Activated CD4-positive, alpha-beta T cell treated with anti-CD3 and anti-CD28 coated beads, Interleukin-2, Interleukin-4, amounts not matched to agents 100 ng/mL and 50 ng/mL, durations not matched to agents 16 hours and 8 hours (primary cell): ENCODE data around the gene CA11.
"Not testable (repeated sequence)": the region's sequence is repeated elsewhere in the genome, so short reads cannot be mapped to it uniquely, and the experiment has no call there.

Experiments used
- DNase-seq: peaks from one replicate; pipeline ENCODE4 v3.0.0-alpha.2; 2020; ENCODE audit warnings: low spot score

The CA11 gene

DNA sequence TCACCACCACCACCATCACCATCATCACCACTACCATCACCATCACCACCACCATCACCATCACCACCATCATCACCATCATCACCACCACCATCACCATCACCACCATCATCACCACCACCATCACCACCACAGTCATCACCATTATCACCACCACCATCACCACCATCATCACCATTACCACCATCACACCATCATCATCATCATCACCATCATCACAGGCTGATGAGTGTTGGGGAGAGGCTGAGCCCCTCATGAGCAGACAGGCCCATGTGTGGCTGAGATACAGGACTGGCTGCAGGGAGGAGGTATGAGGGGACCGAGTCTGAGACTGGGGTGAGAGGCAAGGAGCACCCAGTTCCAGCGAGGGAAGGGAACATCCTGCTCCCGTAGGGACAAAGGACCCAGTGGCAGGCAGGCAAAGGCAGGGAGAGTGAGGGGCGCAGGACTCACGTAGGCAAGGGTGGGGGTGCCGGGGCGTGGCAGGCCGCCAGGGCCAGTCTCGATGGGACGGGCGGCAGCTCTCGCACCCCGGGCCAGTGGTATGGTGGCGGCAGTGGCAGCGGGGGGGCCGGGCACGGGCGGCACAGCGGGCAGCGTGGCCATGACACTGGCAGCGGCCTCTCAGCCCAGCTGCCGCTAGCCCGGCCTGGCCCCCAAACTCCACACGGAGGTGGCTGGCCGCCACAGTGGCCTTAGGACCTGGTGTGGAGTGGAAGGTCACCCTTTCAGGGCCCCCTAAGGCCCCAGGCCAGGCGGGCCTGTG is 24.1 kb upstream of the CA11 start:
- DNase-seq = no peak

DNA sequence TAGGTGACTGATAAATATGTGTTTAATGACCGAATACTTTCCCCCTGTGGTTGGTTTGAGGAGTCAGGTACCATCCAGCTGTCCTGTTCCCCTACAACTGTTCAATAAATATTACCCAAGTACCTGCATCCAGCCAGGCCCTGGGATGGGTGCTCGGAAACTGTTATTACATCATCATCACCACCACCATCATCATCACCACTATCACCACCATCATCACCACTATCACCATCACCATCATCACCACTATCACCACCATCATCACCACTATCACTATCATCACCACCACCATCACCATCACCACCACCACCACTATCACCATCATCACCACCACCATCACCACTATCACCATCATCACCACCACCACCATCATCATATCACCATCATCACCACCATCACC is 22.8 kb upstream of the CA11 start:
- no peak for DNase-seq

DNA sequence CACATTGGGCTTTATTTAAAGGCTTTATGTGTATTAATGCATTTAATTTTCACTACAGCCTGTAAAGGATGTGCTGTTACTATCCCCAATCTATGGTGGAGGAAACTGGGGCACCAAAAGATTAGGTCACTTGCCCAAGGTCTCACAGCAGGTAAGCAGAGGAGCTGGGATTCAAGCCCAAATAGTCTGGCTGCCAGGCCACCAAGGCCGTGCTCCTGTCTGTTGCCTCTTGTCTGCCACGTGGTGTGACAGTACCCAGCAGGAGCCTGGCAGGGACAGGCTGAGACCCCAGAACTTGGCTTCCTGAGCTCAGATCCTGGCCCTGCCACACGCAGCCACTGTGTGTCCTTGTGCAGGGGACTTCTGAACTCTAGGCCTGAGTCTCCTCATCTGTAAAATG is 22.3 kb upstream of the CA11 start:
- no peak for DNase-seq

DNA sequence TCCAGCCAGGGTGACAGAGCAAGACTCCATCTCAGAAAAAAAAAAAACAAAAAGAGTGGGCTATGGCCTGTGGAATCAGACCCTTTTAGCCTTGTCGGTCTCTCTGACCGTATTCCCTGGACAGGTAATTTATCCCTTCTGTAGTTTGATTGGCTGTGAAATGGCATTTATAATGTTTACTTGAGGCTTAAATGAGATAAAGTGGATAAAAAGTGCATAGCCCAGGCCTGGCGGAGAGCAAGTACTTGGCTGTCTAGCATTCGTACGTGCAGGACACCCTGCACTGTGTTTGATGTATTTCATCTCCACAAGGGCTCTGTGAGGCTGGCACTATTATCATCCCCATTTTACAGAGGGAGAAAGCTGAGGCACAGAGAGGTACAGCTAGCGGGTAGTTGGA is 19.8 kb upstream of the CA11 start:
- DNase-seq = no peak

DNA sequence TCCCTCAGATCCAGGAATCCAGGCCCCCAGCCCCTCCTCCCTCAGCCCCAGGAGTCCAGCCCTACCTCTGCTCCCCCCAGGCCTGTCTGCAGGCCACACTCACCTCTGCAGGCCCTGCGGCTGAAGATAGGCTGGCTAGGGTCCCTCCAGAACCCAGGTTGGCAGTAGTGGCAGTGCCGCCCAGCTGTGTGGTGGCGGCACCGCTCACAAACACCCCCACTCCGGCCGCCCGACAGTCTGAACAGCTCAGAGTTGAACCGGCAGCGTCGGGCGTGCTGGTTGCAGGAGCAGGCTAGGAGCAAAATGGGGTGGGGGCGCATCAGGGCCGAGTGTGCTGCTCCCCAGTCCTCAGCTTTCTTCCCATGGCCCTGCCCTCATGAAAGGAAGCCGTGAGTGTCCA is 18.5 kb upstream of the CA11 start:
- DNase-seq = no peak

DNA sequence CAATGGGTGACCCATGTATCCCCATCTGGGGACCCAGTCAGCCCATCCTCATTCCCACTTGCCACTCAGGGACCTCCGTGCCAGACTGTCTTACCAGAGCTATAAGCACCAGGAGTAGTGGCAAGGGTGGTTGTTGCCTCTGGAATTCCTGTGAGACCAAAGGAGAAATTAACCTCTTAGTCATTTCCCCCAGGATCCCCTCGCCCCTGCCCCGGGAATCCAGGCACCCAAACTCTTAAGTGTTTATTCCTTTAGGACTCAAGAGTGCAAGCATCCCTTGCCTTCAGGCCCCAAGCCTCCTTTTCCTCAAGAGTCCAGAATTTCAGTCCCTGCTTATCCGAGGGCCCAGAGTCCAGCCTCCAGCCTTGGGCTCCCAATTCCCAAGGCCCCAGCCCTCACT is 17.7 kb upstream of the CA11 start:
- no peak for DNase-seq

DNA sequence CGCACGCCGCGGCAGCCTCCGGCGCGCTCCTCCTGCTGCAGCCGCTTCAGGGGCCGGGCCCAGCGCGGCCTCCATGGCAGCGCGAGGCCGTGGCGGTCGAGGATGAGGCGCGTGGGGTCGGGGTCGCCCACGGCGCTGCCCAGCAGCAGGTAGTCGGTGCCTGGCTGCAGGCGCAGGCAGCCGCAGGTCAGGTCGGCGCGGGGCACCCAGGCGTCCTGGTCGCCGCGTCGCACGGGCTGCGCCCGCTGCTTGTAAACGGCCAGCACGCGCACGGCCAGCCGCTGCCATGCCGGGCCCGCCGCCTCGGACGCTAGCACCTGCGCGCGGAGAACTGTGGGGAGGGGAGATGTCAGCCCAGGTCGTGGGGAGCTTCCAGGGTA is 15.7 kb upstream of the CA11 start:
- DNase-seq = no peak

DNA sequence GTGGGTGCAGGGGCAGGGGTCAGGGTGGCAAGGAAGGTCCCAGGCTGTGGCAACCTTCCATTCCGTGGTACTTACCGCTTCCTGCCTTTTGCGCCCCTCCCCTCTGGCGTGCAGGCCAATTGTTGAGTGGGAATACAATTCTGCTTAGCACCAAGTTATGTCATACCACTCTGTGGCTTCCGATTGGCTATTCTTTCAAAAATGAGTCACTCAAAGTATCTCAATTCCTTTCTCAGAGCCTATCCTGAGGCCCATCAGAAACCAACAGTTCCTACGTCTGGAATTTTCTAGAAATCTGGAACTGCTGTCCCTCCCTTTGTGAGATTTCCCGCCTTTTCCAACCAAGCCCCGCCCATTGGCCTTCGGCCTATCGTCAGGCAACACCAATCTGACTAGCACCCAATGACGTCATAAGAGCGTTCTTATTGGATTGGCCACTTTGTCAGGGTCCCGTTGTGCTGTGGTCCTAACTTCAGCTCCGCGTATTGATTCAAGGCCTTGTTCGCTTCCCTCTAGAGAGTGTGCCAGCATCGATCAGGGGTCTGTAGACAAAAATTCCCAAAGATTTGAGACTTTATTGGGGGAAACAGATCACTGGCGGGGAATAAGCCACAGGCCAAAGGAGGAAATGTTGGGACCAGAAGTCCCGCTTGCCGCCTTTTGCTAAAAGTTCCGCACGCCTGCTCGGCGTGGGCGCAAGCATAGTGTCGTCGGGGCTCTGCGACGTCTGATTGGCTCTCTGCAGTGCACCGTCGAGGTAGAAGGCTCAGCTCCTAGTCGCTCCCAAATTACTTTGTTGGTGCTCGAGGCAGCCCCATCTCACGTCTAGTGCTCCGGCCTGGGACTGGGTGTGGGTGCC is 15.1 kb upstream of the CA11 start:
- peak; percentile 94 for DNase-seq

DNA sequence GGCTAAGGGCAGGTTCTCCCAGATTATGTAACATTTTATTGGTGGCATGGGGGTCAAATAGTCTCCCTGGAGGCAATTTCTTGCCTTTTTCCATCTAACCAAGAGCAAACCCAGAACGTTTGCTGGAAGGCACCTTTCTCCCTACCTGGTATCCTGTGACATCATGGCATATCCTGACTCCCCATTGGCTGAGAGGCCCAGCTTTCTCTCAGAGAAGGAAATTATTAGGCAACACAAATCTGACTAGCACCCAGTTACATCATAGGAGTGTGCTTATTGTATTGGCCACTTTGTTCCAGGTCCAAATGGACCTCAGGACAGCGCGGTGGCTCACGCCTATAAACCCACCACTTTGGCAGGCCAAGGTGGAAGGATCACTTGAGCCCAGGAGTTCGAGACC is 13.8 kb upstream of the CA11 start:
- no peak for DNase-seq

DNA sequence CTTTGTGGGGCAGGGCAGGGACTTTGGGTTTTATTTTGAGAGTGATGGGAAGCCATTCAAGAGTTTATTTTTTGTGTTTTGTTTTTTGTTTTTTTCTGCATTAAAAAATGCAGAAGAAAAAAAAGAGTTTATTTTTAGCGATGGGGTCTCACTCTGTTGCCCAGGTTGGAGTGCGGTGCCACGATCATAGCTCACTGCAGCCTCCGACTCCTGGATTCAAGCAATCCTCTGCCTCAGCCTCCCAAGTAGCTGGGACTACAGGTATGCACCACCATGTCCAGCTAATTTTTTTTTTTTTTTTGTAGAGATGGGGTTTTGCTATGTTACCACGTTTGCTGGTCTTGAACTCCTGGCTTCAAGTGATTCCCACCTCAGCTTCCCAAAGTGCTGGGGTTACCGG is 12.5 kb upstream of the CA11 start:
- no peak for DNase-seq

DNA sequence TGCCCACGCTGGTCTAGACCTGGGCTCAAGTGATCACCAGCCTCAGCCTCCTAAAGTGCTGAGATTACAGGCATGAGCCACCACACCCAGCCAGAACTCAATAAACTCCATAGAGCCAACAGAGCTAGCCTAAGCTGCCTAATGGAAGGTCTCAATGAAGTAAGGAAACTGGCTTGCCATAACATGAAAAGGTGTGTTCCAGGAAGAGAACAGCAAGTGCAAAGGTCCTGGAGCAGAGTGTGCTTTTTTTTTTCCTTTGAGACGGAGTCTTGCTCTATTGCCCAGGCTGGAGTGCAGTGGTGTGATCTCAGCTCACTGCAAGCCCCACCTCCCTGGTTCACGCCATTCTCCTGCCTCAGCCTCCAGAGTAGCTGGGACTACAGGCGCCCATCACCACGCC is 11.8 kb upstream of the CA11 start:
- DNase-seq = not testable (repeated sequence)

DNA sequence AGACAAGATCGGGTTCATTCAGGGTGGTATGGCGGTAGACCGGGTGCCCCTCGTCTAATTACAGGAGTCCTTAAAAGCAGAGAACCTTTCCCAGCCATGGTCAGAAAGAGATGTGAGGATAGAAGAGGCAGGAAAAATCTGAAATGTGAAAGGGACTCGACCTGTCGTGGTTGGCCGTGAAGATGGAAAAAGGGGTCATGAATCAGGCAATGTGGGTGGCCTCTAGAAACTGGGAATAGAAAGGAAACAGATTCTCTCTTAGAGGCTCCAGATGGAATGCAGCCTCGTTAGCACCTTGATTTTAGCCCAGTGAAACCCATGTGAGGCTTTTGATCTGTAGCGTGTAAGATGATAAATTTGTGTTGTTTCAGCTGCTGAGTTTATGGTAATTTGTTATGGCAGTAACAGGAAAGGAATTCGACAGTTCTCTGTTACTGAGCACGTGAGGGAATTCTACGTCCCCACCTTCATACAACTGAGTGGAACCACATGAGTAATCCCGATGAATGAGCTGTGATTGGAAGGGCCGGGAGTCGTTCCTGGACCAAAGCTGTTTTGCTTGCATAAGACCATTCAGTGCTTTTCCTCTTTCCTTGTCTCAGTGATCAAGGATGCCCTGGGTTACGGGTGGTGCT is 11.0 kb upstream of the CA11 start:
- DNase-seq = no peak

DNA sequence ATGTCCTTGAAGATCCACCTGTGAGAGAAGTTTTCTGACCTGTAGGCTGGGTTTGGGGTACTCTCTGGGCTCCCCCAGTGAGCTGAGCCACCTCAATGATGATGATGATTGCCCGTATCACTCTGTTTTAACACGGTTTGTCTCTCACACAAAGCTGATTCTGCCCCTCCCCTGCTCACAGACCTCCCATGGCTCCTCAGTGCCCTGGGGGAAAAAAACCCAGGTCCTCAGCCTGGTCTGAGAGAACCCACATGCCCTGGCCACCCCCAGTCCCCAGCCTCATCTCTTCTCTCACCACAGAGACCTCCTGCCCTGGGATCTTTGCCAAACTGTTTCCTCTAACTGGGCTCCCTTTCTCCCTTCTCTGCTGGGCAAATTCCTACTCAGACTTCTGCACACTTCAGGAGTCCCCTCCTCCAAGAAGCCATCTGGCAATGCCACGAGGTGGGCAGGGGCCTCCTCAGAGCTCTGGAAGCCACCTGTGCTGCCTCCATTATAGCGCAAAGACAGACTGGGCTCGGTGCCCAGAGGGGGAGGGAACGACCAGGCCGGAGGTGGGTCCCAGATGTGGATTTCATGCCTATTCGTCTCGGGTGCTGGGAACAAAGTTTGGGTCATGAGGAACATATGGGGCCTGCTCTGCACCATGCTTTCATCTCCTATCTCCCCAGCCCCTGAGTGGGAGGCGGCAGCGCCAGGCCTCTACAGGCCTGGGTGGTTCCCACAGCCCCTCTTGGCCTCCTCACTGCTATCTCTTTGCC is 8.5 kb upstream of the CA11 start:
- DNase-seq = no peak

DNA sequence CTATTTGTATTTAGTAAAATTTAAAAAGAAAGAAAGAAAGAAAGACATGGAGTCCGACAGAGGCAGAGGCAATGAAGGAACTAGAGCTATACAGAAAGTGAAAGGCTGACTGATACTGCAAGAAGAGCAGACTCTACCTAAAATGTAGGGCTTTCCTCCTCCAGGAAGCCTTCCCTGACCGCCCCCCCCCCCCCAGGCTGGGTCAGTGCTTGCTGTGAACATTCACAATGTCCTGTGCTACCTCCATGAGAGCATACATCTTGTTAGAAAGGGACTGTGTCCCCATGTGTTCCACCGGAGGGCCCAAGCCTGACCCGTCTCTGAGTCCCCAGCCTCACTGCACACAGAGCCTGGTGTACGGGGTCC is 5.7 kb upstream of the CA11 start:
- DNase-seq = no peak

DNA sequence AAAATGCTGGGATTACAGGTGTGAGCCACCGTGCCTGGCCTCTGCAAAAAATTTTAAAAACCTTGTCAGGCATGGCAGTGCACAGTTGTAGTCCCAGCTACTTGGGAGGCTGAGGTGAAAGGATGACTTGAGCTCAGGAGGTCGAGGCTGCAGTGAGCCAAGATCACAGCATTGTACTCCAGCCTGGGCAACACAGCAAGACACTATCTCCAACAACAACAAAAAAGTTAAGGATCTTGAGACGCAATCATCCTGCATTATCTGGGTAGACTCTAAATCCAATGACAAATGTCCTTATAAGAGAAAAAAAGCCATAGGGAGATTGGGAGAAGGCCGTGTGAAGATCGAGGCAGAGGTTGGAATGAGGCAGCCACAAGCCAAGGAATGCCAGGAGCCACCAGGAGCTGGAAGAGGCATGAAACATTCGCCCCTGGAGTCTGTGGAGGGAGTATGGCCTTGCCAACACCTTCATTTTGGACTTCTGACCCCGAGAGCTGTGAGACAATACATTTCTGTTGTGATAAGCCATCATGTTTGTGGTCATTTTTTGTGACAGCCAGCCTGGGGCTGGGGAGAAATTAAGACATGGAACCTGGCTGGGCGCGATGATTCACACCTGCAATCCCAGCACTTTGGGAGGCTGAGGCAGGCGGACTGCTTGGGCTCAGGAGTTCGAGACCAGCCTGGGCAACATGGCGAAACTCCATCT is 5.1 kb upstream of the CA11 start:
- no peak for DNase-seq

DNA sequence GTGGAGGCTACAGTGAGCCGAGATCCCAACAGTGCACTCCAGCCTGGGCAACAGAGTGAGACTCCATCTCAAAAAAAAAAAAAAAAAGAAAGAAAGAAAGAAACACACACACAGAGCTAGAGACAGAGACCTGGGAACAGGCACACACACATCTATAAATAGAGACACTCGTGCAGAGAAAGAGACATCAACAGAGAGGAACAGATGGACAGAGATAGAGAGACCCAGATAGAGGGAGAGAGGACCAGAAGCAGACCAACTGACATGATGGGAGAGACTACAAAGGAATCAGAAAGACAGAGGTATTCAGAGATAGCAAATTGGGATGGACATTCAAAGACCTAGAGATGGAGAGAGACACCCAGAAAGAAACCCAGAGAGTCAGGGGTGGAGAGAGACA is 2.1 kb upstream of the CA11 start:
- no peak for DNase-seq

DNA sequence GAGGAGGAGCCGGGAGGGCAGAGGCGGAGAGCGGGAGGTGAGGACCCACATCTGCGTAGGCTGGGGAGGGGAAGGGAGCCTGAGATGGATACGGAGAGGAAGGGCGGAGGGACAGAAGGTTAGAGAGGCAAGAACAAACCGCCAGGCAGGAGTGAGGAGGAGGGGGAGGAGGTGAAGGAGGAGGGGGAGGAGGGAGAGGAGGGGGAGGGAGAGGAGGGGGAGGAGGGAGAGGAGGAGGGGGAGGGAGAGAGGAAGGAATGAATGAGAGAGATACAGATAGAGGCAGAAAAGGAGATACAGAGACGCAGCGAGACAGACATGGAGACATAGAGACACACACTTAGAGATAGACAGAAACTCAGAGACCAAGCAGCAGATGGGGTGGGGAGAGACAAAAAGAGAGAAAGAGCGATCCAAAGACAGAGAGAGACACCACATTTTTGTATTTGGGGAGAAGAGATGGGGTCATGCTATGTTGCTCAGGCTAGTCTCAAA is 782 bp upstream of the CA11 start:
- no peak for DNase-seq

DNA sequence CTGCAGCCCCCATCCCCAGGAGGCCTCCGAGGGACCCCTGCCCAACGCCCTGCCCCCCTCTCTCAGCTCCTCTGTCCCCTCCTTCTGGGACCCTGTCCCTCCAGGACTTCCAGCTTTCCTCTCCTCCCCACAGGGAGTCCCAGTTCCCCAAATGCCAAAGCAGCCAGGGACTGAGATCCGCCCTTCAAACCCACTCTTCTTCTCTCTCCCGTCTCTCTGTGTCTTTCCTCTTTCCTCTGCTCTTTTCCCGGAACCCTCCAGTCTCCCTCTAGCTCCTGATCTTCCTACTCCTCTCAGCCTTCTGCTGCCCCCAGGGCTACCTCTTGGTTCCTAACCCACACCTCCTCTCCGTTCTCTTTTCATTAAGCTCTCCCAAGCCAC is 377 bp downstream of the CA11 start:
- no peak for DNase-seq

DNA sequence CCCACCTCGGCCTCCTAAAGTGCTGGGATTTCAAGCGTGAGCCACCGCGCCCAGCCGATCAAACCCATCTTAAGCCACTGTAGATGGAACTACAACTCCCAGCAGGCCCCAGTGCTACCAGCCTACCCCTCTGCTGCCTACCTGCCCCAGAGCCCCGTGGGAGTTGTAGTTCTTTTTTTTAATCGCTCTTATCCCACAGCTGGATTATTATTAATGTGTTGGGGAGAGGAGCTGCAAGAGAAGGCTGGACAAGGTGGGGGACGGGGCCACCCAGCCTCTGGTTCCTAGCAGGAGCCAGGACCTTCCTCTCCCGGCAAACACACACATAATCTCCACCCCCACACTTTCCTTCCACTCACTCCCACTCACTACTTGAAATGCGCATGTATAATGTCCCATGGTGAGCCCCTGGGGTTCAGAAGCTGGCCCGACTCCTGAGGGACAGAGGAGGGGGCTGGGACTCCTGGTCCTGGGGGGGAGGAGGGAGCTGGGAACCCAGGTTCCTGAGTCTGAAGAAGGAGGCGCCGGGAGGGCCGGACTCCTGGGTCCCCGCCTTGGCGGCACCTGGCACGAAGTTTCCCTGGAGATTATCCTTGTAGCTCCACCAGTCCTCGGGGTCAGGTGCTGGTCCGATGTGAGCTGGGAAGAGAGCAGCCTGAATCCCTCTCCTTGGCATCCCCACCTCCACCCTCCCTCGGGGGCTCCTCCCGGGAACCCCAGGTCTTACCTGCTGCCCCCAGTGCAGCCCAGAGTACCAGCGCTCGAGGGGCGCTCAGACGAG is 958 bp downstream of the CA11 start:
- DNase-seq = peak; percentile 81

DNA sequence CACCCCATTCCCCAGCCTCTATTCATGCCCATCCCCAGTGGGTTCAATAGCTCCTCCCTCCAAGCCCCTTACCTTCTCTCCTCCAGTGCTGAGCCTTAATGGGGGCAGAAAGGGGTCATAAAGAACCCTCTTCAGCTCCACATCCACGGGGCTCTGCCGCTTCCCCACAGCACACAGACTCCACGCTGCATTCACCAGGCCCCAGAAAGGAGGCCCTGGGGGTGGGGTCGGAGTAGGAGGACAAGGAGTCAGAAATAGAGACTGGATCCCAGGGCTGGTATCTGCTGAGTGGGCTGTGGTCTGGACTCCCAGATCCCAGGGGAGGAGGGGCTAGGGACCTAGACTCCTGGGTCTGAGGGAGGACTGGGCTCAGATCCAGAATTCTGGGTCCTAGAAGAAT is 1.6 kb downstream of the CA11 start:
- no peak for DNase-seq

DNA sequence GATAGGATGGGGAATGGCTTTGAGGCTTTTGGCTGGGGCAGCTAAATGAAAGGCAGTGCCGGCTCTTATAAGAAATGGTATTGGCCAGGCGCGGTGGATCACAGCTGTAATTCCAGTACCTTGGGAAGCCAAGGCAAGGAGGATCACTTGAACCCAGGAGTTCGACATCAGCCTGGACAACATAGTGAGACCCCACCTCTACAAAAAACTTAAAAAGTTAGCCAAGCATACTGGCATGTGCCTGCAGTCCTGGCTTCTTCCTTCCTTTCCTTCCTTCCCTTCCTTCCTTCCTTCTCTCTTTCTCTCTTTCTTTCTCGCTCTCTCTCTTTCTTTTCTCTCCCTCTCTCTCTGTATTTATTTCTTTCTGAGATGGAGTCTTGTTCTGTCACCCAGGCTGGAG is 3.1 kb downstream of the CA11 start:
- no peak for DNase-seq
